HCT116 (cell line): ENCODE measurements around the gene CTAGE9. TPM values are rescaled to one million over a fixed set of nuclear protein-coding genes. Genes with fewer than 3 reads are reported as not detected.

Experiments used
- ATAC-seq: fragments of 200-7000 bp; cut with Tn5 transposase; 2 replicates; pipeline ENCODE4 v1.9.1; 2020; ENCODE audit warnings: mild to moderate bottlenecking, moderate library complexity
- BruUV-seq: library from RNA; stranded (reverse); fragments of 400-500 nt; replicated peaks from 2 replicates; lab custom pipeline; 2021; lab: Mats Ljungman, UMichigan
- CTCF ChIA-PET: fragments of 300-600 bp; sonication (Branson Sonifier 250); formaldehyde crosslinking; loops from one replicate; lab custom pipeline; 2021; ENCODE audit warnings: antibody characterized with exemption; lab: Charles Lee
- POLR2A ChIA-PET: fragments of 300-600, 350-600 bp; sonication (Branson Sonifier 250); formaldehyde crosslinking; loops from one replicate; lab custom pipeline; 2021; ENCODE audit warnings: antibody characterized with exemption; lab: Charles Lee
- RAD21 ChIA-PET, 2 experiments: fragments of 300-600 bp; sonication (Branson Sonifier 250); formaldehyde crosslinking; loops; one replicate each; lab custom pipeline; 2023; ENCODE audit warnings: low total read pairs in 2 of 2; ENCODE audit not compliant: uncharacterized antibody in 2 of 2, unreplicated experiment in 2 of 2, low non-redundant PET in 1 of 2; lab: Charles Lee
- DNase-seq: peaks from one replicate; pipeline ENCODE4 v3.0.0-alpha.2; 2010; ENCODE audit warnings: low read depth, low spot score
- H2AFZ ChIP-seq: fragments of 200-600 bp; shearing (Covaris generic), sonication (generic); 2 replicates; pipeline ENCODE4 v1.6.1; 2017; ENCODE audit warnings: low read depth, mixed run types, mixed read lengths, antibody characterized with exemption, low read length; ENCODE audit not compliant: poor library complexity, severe bottlenecking
- H3K27ac ChIP-seq: 2 replicates; pipeline ENCODE4 v1.5.1; 2012; ENCODE audit warnings: low read depth, low read length
- H3K27me3 ChIP-seq: fragments of 200-600 bp; sonication (generic); 2 replicates; pipeline ENCODE4 v1.6.1; 2016; ENCODE audit warnings: mixed run types, low read length, mixed read lengths; ENCODE audit not compliant: insufficient read depth
- H3K36me3 ChIP-seq, 2 experiments: fragments of 200-500 bp in 1 of 2; fragments of 200-600 bp in 1 of 2; sonication (Bioruptor generic) in 1 of 2; sonication (generic) in 1 of 2; 2 replicates each; pipeline versions ENCODE4 v1.5.1 to v1.6.1; 2014 to 2016; ENCODE audit warnings: low read length in 2 of 2, inconsistent platforms in 1 of 2, mixed read lengths in 1 of 2, mixed run types in 1 of 2; ENCODE audit not compliant: insufficient read depth in 2 of 2, control insufficient read depth in 1 of 2
- H3K4me1 ChIP-seq, 2 experiments: fragments of 200-600 bp in 1 of 2; sonication (generic) in 1 of 2; 2 replicates each; pipeline versions ENCODE4 v1.5.1 to v1.6.1; 2012 to 2017; ENCODE audit warnings: low read length in 2 of 2, inconsistent platforms in 1 of 2, mild to moderate bottlenecking in 1 of 2, mixed read lengths in 1 of 2, mixed run types in 1 of 2, moderate library complexity in 1 of 2; ENCODE audit not compliant: insufficient read depth in 2 of 2, control insufficient read depth in 1 of 2
- H3K4me2 ChIP-seq: fragments of 200-600 bp; sonication (generic); 2 replicates; pipeline ENCODE4 v1.6.1; 2017; ENCODE audit warnings: mixed run types, low read length, mixed read lengths
- H3K4me3 ChIP-seq, 2 experiments: fragments of 200-600 bp in 1 of 2; sonication (generic) in 1 of 2; replicated peaks in 1 of 2; 2 replicates each; pipeline ENCODE4 v1.5.1; 2011 to 2016; ENCODE audit warnings: low read length in 2 of 2, control low read depth in 1 of 2, low read depth in 1 of 2, mild to moderate bottlenecking in 1 of 2, mixed read lengths in 1 of 2, mixed run types in 1 of 2
- H3K79me2 ChIP-seq: fragments of 200-600 bp; sonication (generic); 2 replicates; pipeline ENCODE4 v1.6.1; 2017; ENCODE audit warnings: mild to moderate bottlenecking, mixed run types, low read length, moderate library complexity, mixed read lengths; ENCODE audit not compliant: insufficient read depth
- H3K9ac ChIP-seq: fragments of 200-600 bp; sonication (generic); 2 replicates; pipeline ENCODE4 v1.6.1; 2016; ENCODE audit warnings: low read length, mixed read lengths
- H3K9me2 ChIP-seq: fragments of 200-600 bp; sonication (generic), shearing (Covaris generic); 2 replicates; pipeline ENCODE4 v1.6.1; 2017; ENCODE audit warnings: mixed run types, mild to moderate bottlenecking, moderate library complexity; ENCODE audit not compliant: insufficient read depth
- H3K9me3 ChIP-seq, 2 experiments: fragments of 200-500 bp in 1 of 2; fragments of 200-600 bp in 1 of 2; sonication (Bioruptor generic) in 1 of 2; sonication (generic) in 1 of 2; 2 replicates each; pipeline ENCODE4 v1.6.1; 2014 to 2017; ENCODE audit warnings: low read length in 2 of 2, mixed read lengths in 2 of 2, inconsistent platforms in 1 of 2, low read depth in 1 of 2, mild to moderate bottlenecking in 1 of 2, mixed run types in 1 of 2, moderate library complexity in 1 of 2; ENCODE audit not compliant: control insufficient read depth in 1 of 2, insufficient read depth in 1 of 2
- H4K20me1 ChIP-seq: fragments of 200-600 bp; sonication (generic), shearing (Covaris generic); 2 replicates; pipeline ENCODE4 v1.6.1; 2017; ENCODE audit warnings: mixed run types, mild to moderate bottlenecking, moderate library complexity; ENCODE audit not compliant: insufficient read depth
- CBX3 ChIP-seq: IDR thresholded peaks from 2 replicates; pipeline ENCODE4 v1.6.1; 2012; ENCODE audit warnings: low read depth
- CEBPB ChIP-seq: IDR thresholded peaks from 2 replicates; pipeline ENCODE4 v1.6.1; 2012; ENCODE audit warnings: low read depth
- EGR1 ChIP-seq: IDR thresholded peaks from 2 replicates; pipeline ENCODE4 v1.6.1; 2012; ENCODE audit warnings: low read depth
- ELF1 ChIP-seq: IDR thresholded peaks from 2 replicates; pipeline ENCODE4 v1.6.1; 2012; ENCODE audit warnings: low read depth, borderline replicate concordance
- JUND ChIP-seq: IDR thresholded peaks from 2 replicates; pipeline ENCODE4 v1.6.1; 2012
- MAX ChIP-seq: IDR thresholded peaks from 2 replicates; pipeline ENCODE4 v1.6.1; 2012
- POLR2A ChIP-seq: IDR thresholded peaks from 2 replicates; pipeline ENCODE4 v1.7.0; 2011; ENCODE audit warnings: borderline replicate concordance; ENCODE audit not compliant: insufficient read depth, insufficient read length; ENCODE audit errors: extremely low read depth
- POLR2AphosphoS5 ChIP-seq: IDR thresholded peaks from 2 replicates; pipeline ENCODE4 v1.6.1; 2011; ENCODE audit warnings: mild to moderate bottlenecking, low read depth, low read length, moderate library complexity
- SP1 ChIP-seq: IDR thresholded peaks from 2 replicates; pipeline ENCODE4 v1.6.1; 2012; ENCODE audit warnings: low read depth
- SRF ChIP-seq: IDR thresholded peaks from 2 replicates; pipeline ENCODE4 v1.6.1; 2012; ENCODE audit warnings: low read depth
- TCF7L2 ChIP-seq: IDR thresholded peaks from 2 replicates; pipeline ENCODE4 v1.7.0; 2011; ENCODE audit warnings: borderline replicate concordance, inconsistent platforms; ENCODE audit not compliant: insufficient read depth, insufficient read length; ENCODE audit errors: extremely low read depth
- ZBTB33 ChIP-seq: IDR thresholded peaks from 2 replicates; pipeline ENCODE4 v1.6.1; 2011; ENCODE audit warnings: mild to moderate bottlenecking, low read length, moderate library complexity; ENCODE audit not compliant: insufficient replicate concordance; ENCODE audit errors: extremely low read depth
- ZNF274 ChIP-seq: fragments of 200-500 bp; sonication (Bioruptor generic); IDR thresholded peaks from 2 replicates; pipeline ENCODE4 v1.6.1; 2014; ENCODE audit warnings: mild to moderate bottlenecking, low read depth, low read length, inconsistent platforms
- intact Hi-C: fragments of 100-400 bp; cut with micrococcal nuclease; formaldehyde crosslinking; loops from 2 replicates; pipeline ENCODE4 v1.10.0; 2022
- total RNA-seq: library from RNA; stranded (reverse); gene quantifications from one replicate; pipeline ENCODE4 v1.2.1, GENCODE V29; 2021; ENCODE audit not compliant: unreplicated experiment
- TF ChIP-seq, protein P1 (sequence below): IDR thresholded peaks from 2 replicates; pipeline ENCODE4 v1.6.1; 2012

Gene CTAGE9
- total RNA-seq, 1 experiment from 2014 or later = not detected

DNA sequence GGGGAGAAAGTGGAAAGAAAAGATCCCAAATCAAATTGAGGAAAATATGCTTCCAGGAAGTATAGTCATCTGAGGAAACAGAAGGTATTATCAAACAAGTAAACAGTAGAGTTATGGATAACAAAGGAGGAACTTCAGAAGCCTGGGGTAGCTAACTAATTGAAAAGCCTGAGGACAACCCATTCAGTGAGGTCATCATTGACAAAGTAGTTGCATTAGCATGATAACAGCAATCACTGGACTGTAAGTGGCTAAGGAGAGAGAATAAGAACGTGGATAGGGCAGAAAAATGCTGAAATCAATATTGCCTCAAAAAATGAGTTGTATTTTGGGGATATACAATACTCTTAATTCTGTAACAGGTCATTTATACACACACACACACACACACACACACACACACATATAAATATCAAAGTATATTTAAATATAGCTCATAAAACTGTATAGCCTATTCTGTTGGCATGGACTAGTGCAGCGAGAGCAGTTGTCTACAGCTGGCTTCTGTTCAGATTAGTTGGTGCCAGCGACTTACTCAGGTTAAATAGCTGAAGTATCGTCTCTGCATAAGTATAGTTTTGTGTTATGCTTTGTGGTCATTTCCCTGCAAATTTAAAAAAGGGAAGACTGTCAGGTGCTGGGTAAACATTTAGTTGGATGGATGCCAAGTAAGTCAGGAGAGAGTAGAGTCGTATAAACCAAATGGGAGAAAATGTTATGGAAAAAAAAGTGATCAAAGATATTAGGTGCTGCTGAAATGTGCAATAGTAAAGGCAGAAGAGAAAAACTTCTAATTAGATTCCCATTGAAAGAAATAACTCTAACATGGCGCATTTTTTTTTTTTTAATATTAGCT is 33.8 kb upstream of the CTAGE9 start:
- H3K4me2 ChIP-seq = no peak overlapping the region
- no peaks in the 10 kb centered on the region for H3K9me2 ChIP-seq
- no peak overlapping the region for H3K9ac ChIP-seq
- ATAC-seq (no peak), DNase-seq (no peak)
- CTCF ChIA-PET = no interaction called here
- no peaks in the 10 kb centered on the region for H3K9me3 ChIP-seq
- intact Hi-C loops = no loop called here
- H3K4me3 ChIP-seq = no peak overlapping the region
- no peak overlapping the region for H2AFZ ChIP-seq
- no peak overlapping the region for H3K27ac ChIP-seq
- POLR2A ChIA-PET = interaction anchor here (0.6 kb wide), 1 partner anchor 204 kb away, joined by 4 read pairs; no protein-coding TSS in a partner anchor
- H4K20me1 ChIP-seq = no peaks in the 10 kb centered on the region
- RAD21 ChIA-PET = no interaction called here
- BruUV-seq = no TSS peak
- H3K79me2 ChIP-seq = no peaks in the 10 kb centered on the region
- no peaks in the 10 kb centered on the region for H3K27me3 ChIP-seq
- no peaks in the 10 kb centered on the region for H3K4me1 ChIP-seq
- TF ChIP-seq MAX = no peak
- H3K36me3 ChIP-seq = no peaks in the 10 kb centered on the region

- H2AFZ ChIP-seq = no peak overlapping the region
- H3K4me1 ChIP-seq = no peaks in the 10 kb centered on the region
- CTCF ChIA-PET = no interaction called here
- BruUV-seq = no TSS peak
- no peaks in the 10 kb centered on the region for H3K27me3 ChIP-seq
- no peak overlapping the region for H3K4me3 ChIP-seq
- intact Hi-C loops = no loop called here
- no peak overlapping the region for H3K4me2 ChIP-seq
- no peak for ATAC-seq
- H4K20me1 ChIP-seq = no peaks in the 10 kb centered on the region
- no peaks in the 10 kb centered on the region for H3K79me2 ChIP-seq
- H3K9ac ChIP-seq = no peak overlapping the region
- no peak overlapping the region for H3K27ac ChIP-seq
- no peaks in the 10 kb centered on the region for H3K36me3 ChIP-seq
- RAD21 ChIA-PET = no interaction called here
- DNase-seq = no peak
- H3K9me3 ChIP-seq = no peaks in the 10 kb centered on the region
- no peaks in the 10 kb centered on the region for H3K9me2 ChIP-seq
- POLR2A ChIA-PET = no interaction called here
- TF ChIP-seq JUND (no peak), ELF1 (no peak), CBX3 (no peak), CEBPB (no peak), POLR2A (no peak), SRF (no peak), ZNF274 (no peak), ZBTB33 (no peak), SP1 (no peak), EGR1 (no peak), POLR2AphosphoS5 (no peak), TCF7L2 (no peak)
- TF ChIP-seq, protein P1, sequence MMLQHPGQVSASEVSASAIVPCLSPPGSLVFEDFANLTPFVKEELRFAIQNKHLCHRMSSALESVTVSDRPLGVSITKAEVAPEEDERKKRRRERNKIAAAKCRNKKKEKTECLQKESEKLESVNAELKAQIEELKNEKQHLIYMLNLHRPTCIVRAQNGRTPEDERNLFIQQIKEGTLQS = no peak
These were observed 31.0 kb upstream of the CTAGE9 start for GRCh38 chr6:131741688-131742393.
